HL-60 (cell line): ENCODE data around the gene UNC13D.
A peak's percentile ranks its signal among the peaks of the same experiment; 100 is the strongest.

Source experiments
- DNase-seq, 2 experiments: peaks; one replicate each; pipeline ENCODE4 v3.0.0-alpha.2; 2010 to 2020; ENCODE audit warnings: low read depth in 1 of 2, low spot score in 1 of 2
- H3K27ac ChIP-seq: fragments of 250-450 bp; sonication (Bioruptor Pico); replicated peaks from 2 replicates; pipeline ENCODE4 v1.5.1; 2020; ENCODE audit warnings: mild to moderate bottlenecking, moderate library complexity
- H3K27me3 ChIP-seq: fragments of 250-450 bp; sonication (Bioruptor Pico); 2 replicates; pipeline ENCODE4 v1.5.1; 2021; ENCODE audit warnings: mild to moderate bottlenecking, moderate library complexity; ENCODE audit not compliant: insufficient read depth, poor library complexity, severe bottlenecking
- H3K4me3 ChIP-seq: replicated peaks from 2 replicates; pipeline ENCODE4 v1.5.1; 2011; ENCODE audit warnings: mild to moderate bottlenecking, control low read depth, low read length; ENCODE audit not compliant: insufficient read depth
- CTCF ChIP-seq: IDR thresholded peaks from one replicate; pipeline ENCODE4 v1.5.1; 2011; ENCODE audit warnings: low read length, control low read depth, inconsistent platforms; ENCODE audit not compliant: insufficient read depth
- GABPA ChIP-seq: IDR thresholded peaks from 2 replicates; pipeline ENCODE4 v1.6.1; 2012; ENCODE audit warnings: low read depth
- POLR2AphosphoS5 ChIP-seq: IDR thresholded peaks from 2 replicates; pipeline ENCODE4 v1.6.1; 2012; ENCODE audit warnings: low read depth
- SPI1 ChIP-seq: IDR thresholded peaks from 2 replicates; pipeline ENCODE4 v1.6.1; 2012; ENCODE audit warnings: low read depth, mild to moderate bottlenecking, borderline replicate concordance
- TF ChIP-seq, protein P1 (sequence below): IDR thresholded peaks from 2 replicates; pipeline ENCODE4 v1.6.1; 2012; ENCODE audit warnings: low read depth; ENCODE audit not compliant: insufficient replicate concordance

Gene UNC13D

DNA sequence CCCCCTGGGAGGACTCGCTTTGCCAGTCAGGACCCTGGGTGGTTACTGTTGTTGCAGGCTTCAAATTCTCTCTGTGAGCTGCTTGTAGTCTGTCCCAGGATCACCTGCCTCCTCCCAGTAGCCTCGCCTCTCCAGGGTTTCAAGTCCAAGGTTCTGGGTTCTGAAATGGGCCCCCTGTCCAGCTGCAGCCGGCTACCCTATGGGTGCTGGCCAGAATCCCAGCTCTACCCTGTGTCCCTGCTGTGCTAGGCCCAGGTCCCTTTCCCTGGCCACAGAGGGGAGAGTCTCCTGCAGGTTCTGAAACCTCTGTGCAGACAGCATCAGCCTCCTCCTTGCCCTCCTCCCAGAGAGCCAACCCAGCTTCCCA is 21.4 kb downstream of the UNC13D start:
- Histone ChIP-seq H3K27ac (no peak overlapping the region), H3K27me3 (no peaks in the 10 kb centered on the region), H3K4me3 (no peak overlapping the region)
- TF ChIP-seq POLR2AphosphoS5 (no peak; the same call in 1 of the 2 replicates), SPI1 (no peak)
- TF ChIP-seq, protein P1, sequence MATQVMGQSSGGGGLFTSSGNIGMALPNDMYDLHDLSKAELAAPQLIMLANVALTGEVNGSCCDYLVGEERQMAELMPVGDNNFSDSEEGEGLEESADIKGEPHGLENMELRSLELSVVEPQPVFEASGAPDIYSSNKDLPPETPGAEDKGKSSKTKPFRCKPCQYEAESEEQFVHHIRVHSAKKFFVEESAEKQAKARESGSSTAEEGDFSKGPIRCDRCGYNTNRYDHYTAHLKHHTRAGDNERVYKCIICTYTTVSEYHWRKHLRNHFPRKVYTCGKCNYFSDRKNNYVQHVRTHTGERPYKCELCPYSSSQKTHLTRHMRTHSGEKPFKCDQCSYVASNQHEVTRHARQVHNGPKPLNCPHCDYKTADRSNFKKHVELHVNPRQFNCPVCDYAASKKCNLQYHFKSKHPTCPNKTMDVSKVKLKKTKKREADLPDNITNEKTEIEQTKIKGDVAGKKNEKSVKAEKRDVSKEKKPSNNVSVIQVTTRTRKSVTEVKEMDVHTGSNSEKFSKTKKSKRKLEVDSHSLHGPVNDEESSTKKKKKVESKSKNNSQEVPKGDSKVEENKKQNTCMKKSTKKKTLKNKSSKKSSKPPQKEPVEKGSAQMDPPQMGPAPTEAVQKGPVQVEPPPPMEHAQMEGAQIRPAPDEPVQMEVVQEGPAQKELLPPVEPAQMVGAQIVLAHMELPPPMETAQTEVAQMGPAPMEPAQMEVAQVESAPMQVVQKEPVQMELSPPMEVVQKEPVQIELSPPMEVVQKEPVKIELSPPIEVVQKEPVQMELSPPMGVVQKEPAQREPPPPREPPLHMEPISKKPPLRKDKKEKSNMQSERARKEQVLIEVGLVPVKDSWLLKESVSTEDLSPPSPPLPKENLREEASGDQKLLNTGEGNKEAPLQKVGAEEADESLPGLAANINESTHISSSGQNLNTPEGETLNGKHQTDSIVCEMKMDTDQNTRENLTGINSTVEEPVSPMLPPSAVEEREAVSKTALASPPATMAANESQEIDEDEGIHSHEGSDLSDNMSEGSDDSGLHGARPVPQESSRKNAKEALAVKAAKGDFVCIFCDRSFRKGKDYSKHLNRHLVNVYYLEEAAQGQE: no peak
- no peak for DNase-seq

DNA sequence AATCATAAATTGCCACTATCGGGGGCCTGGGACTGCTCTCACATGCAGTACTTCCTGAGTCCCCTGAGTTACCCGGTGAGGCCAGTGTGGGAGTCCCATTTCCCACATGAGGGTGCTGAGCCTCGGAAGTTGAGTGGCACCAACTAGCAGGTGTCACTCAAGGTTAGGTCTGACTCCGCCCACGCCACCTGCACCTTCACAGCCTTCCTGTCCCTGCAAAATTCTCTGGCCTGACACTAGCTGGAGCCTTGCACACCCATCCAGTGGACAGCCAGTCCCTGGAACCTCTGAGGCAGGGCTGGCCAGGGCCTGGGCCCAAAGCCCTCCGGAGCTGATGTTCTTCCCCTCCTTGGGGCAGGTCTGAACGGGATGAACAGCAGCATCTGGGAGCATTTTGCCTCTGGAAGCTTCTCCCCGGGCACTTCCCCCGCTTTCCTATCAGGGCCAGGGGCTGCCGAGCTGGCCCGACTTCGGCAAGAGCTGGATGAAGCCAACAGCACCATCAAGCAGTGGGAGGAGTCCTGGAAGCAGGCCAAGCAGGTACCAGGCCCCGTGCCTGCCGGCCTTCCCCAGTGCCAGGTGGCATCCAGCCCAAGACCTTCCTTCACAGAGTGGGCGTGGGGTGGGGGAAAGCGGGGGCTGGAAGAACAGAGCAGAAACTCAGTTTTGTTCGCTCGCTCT is 21.9 kb downstream of the UNC13D start:
- no peak overlapping the region for H3K27ac ChIP-seq
- H3K4me3 ChIP-seq: no peak overlapping the region
- DNase-seq: no peak
- H3K27me3 ChIP-seq: no peaks in the 10 kb centered on the region
- no peak for TF ChIP-seq GABPA
- TF ChIP-seq POLR2AphosphoS5: peak; percentile 30; the same call in 1 of the 2 replicates

- TF ChIP-seq CTCF (no peak), POLR2AphosphoS5 (no peak), SPI1 (no peak), GABPA (no peak)
- TF ChIP-seq, protein P1: no peak
- DNase-seq: no peak
- no peaks in the 10 kb centered on the region for H3K27me3 ChIP-seq
- H3K4me3 ChIP-seq: no peak overlapping the region
- H3K27ac ChIP-seq: no peak overlapping the region
Observed at GRCh38 chr17:75821552-75821951, 22.7 kb downstream of the UNC13D start.

- TF ChIP-seq POLR2AphosphoS5 (no peak), CTCF (no peak), SPI1 (no peak), GABPA (no peak)
- TF ChIP-seq, protein P1: no peak
Observed at GRCh38 chr17:75820094-75821080, 23.8 kb downstream of the UNC13D start.

More at GRCh38 chr17:75820094-75821080, 23.8 kb downstream of the UNC13D start:
- Histone ChIP-seq H3K27me3 (no peaks in the 10 kb centered on the region), H3K27ac (no peak overlapping the region), H3K4me3 (no peak overlapping the region)
- DNase-seq: no peak
